Mucosa of stomach (tissue), 1 donor: Measurements from ENCODE around the gene DHX34.
"Not testable (repeated sequence)": the region's sequence is repeated elsewhere in the genome, so short reads cannot be mapped to it uniquely, and the experiment has no call there.

Experiments
- H3K27me3 ChIP-seq: one replicate; pipeline ENCODE4 v1.7.0; 2013; ENCODE audit warnings: mild to moderate bottlenecking, low read length; ENCODE audit not compliant: control insufficient read depth, insufficient read depth
- H3K36me3 ChIP-seq: one replicate; pipeline ENCODE4 v1.7.0; 2013; ENCODE audit warnings: low read length; ENCODE audit not compliant: control insufficient read depth, insufficient read depth
- H3K4me1 ChIP-seq: one replicate; pipeline ENCODE4 v1.7.0; 2013; ENCODE audit warnings: mild to moderate bottlenecking, low read length; ENCODE audit not compliant: control insufficient read depth, insufficient read depth
- H3K4me3 ChIP-seq: one replicate; pipeline ENCODE4 v1.7.0; 2013; ENCODE audit warnings: low read length
- H3K9ac ChIP-seq: one replicate; pipeline ENCODE4 v1.7.0; 2013; ENCODE audit warnings: mild to moderate bottlenecking, low read length, moderate library complexity
- H3K9me3 ChIP-seq: one replicate; pipeline ENCODE4 v1.7.0; 2013; ENCODE audit warnings: mild to moderate bottlenecking, low read length, moderate library complexity; ENCODE audit not compliant: control insufficient read depth
- donor health status: Pancreatic carcinoma.

Gene DHX34

DNA sequence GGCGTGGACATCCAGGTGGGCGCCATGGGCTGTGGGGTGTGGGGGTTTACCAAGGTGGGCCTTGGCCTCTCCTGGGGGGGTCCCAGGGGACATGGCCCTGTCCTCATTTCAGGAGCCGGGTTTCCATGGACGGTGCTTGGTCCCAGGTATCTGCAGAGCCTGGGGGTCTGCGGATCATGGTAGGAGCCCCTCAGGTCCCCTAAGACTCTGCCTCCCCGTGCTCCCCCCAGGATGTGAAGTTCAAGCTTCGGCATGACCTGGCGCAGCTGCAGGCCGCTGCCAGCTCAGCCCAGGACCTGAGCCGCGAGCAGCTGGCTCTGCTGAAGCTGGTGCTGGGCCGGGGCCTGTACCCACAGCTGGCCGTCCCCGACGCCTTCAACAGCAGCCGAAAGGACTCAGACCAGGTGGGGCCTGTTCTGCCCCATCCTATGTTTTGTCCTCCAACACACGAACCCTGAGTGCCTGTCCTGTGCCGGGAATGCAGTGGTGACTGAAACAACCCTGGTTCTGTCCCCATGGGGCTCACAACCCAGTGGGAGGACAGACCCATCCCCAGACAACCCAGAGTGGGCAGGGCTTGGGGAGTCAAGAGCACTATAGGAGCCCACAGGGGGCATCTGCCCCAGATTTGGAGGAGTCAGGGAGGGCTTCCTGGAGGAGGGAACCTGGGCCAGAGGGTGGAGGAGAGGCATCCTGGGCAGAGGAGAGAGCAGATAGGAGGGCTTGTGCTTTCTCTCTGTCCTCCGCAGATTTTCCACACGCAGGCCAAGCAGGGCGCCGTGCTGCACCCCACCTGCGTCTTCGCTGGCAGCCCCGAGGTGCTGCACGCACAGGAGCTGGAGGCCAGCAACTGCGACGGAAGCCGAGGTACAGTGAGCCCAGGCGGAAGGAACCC lies 26.8 kb downstream of the DHX34 start:
- Histone ChIP-seq H3K9me3 (no peaks in the 10 kb centered on the region), H3K9ac (no peak overlapping the region), H3K27me3 (no peaks in the 10 kb centered on the region), H3K4me1 (no peaks in the 10 kb centered on the region), H3K36me3 (peaks cover 30% of the 10 kb centered on the region), H3K4me3 (no peak overlapping the region)

DNA sequence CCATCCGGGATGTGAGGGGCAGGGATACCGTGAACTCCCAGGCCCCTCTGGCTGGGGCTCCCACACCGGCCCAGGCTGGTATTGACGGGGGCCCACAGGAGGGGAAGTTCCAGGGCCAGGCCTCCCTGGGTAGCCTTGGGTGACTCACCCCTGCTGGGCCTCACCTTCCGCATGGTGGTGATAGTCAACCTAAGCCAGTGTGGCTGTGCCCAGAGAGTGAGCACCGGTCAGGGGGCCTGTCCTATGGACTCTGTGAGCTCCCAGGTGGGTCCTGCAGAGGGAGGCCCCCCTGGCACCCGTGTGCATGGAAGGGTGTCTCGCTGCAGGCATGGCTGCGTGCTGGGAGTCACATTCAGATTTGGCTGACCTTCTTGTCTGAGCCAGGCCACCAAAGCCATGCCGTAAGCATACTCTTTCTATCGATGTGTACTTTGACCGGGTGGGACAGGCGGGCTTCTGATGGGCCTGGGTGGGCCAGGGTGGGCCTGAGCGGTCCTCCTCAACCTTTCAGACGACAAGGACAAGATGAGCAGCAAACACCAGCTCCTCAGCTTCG lies 27.6 kb downstream of the DHX34 start:
- Histone ChIP-seq H3K27me3 (no peaks in the 10 kb centered on the region), H3K36me3 (peaks cover 36% of the 10 kb centered on the region), H3K9me3 (no peaks in the 10 kb centered on the region), H3K9ac (no peak overlapping the region), H3K4me3 (no peak overlapping the region), H3K4me1 (no peaks in the 10 kb centered on the region)

DNA sequence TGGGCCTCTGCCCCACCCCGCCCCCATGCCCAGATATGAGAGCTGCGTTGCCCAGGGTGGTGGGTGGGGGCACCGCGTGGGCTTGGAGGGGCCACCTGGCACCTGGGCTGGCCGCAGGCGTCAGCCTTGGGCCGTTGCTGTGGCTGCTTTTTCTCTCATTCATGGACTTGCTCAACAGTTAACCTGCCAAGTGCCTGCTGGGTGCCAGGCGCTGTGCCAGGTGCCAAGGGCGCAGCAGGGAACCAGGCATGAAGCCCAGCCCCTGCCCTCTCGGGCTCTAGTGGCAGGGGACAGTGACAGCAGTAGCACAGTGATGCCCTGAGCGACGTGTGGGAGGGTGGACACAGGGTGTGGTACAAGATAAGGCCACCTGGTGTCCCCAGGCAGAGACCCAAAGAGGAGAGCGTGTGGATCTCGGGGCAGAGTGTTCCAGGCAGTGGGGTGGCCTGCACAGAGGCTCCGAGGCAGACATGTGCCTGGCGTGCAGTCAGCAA lies 28.1 kb downstream of the DHX34 start:
- H3K27me3 ChIP-seq: no peaks in the 10 kb centered on the region
- H3K9me3 ChIP-seq: no peaks in the 10 kb centered on the region
- peaks cover 41% of the 10 kb centered on the region for H3K36me3 ChIP-seq
- H3K9ac ChIP-seq: no peak overlapping the region
- no peaks in the 10 kb centered on the region for H3K4me1 ChIP-seq
- no peak overlapping the region for H3K4me3 ChIP-seq

DNA sequence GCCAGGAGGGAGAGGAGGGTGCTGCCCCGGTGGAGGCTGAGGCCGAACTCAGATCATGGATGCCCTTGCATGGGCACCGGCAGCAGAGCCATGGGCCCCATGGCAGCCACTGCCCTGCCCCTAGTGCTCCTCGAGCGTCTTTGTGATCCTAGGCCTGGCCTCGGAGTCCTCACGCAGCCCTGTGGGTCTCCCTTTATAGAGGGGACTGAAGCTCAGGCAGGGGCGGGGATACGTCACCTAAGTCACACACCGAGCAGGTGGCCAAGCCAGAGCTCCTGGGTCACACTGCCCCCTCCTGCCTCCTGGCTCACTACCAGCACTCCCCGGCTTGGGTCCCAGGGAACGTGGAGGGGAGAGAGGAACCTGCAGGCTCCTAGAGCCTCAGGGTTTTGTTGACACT lies 28.7 kb downstream of the DHX34 start:
- no peak overlapping the region for H3K4me3 ChIP-seq

DNA sequence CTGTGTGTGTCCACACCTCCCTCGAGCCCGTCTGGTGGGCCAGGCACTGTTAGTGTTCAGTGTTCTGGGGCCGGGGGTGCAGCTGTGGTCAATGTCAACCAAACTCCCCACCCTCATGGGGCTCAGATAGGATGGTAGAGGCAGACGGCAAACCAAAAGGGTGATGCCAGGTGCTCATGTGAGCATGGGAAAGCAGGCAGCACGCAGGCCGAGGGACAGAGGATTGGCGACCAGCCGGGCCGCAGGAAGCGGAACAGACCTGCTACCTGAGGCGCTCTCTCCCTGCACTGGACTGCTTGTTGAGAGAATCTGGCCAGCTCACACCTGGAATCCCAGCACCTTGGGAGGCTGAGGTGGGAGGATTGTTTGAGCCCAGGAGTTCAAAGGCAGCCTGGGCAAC lies 29.1 kb downstream of the DHX34 start:
- H3K27me3 ChIP-seq: no peaks in the 10 kb centered on the region
- no peaks in the 10 kb centered on the region for H3K9me3 ChIP-seq
- peaks cover 37% of the 10 kb centered on the region for H3K36me3 ChIP-seq
- no peak overlapping the region for H3K4me3 ChIP-seq
- H3K4me1 ChIP-seq: no peaks in the 10 kb centered on the region
- no peak overlapping the region for H3K9ac ChIP-seq

More for the DNA sequence above, 28.7 kb downstream of the DHX34 start:
- Histone ChIP-seq H3K4me1 (no peaks in the 10 kb centered on the region), H3K9ac (no peak overlapping the region), H3K27me3 (no peaks in the 10 kb centered on the region), H3K36me3 (peaks cover 41% of the 10 kb centered on the region), H3K9me3 (no peaks in the 10 kb centered on the region)

DNA sequence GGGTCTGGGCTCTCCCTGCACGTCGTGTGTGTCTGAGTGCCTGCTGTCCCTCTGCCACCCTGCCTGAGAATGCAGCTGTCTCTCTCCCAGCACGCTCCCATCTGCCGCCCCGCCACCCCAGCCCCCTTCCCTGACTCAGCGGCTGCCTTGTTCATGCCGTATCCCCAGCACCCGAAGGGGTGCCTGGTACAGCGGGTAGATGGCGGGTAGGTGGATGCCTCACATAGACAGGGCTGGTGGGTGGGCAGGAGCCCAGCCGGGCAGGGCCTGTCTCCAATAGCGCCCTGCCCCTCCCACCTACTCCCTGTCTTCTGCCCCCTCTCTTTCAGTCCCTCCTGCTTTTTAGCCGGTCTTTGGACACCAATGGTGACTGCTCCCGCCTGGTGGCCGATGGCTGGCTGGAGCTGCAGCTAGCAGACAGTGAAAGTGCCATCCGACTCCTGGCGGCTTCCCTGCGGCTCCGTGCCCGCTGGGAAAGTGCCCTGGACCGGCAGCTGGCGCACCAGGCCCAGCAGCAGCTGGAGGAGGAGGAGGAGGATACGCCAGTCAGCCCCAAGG lies 30.3 kb downstream of the DHX34 start:
- Histone ChIP-seq H3K36me3 (peaks cover 29% of the 10 kb centered on the region), H3K9me3 (no peaks in the 10 kb centered on the region), H3K4me1 (no peaks in the 10 kb centered on the region), H3K4me3 (no peak overlapping the region), H3K27me3 (no peaks in the 10 kb centered on the region), H3K9ac (no peak overlapping the region)

DNA sequence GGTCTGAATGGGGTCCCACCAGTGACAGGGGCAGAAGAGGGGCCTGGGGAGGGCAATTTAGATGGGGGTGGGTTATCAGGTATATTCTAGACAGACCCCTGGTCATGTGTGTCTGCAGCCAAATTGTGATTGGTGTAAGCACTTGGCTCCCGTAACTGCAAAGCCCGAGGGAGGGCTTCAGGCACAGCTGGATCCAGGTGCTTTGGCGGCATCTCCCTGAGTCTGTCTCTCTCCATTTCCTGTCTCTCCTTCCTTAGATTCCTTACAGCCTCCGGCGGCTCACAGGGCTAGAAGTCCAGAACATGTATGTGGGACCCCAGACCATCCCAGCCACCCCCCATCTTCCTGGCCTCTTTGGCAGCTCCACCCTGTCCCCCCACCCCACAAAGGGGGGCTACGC lies 31.4 kb downstream of the DHX34 start:
- no peaks in the 10 kb centered on the region for H3K4me1 ChIP-seq
- H3K27me3 ChIP-seq: no peaks in the 10 kb centered on the region
- no peak overlapping the region for H3K9ac ChIP-seq
- no peaks in the 10 kb centered on the region for H3K9me3 ChIP-seq
- peaks cover 21% of the 10 kb centered on the region for H3K36me3 ChIP-seq
- no peak overlapping the region for H3K4me3 ChIP-seq

DNA sequence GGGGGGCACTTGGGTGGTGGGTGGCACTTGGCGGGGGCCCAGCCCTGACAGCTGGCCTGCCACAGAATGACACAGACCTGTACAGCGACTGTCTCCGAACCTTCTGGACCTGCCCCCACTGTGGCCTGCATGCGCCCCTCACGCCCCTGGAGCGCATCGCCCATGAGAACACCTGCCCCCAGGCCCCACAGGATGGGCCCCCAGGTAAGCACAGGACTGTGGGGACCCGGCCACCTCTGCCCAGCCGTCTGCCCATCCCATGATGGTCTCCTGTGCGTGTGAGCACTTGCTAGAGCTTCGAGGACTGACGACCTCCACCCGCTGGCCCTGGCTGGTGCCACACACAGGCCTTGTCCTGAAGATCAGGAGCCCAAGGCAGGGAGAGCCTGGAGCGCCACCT lies 32.0 kb downstream of the DHX34 start:
- H3K36me3 ChIP-seq: peaks cover 15% of the 10 kb centered on the region
- H3K4me3 ChIP-seq: no peak overlapping the region
- no peaks in the 10 kb centered on the region for H3K27me3 ChIP-seq
- H3K9ac ChIP-seq: no peak overlapping the region
- H3K9me3 ChIP-seq: no peaks in the 10 kb centered on the region
- no peaks in the 10 kb centered on the region for H3K4me1 ChIP-seq

DNA sequence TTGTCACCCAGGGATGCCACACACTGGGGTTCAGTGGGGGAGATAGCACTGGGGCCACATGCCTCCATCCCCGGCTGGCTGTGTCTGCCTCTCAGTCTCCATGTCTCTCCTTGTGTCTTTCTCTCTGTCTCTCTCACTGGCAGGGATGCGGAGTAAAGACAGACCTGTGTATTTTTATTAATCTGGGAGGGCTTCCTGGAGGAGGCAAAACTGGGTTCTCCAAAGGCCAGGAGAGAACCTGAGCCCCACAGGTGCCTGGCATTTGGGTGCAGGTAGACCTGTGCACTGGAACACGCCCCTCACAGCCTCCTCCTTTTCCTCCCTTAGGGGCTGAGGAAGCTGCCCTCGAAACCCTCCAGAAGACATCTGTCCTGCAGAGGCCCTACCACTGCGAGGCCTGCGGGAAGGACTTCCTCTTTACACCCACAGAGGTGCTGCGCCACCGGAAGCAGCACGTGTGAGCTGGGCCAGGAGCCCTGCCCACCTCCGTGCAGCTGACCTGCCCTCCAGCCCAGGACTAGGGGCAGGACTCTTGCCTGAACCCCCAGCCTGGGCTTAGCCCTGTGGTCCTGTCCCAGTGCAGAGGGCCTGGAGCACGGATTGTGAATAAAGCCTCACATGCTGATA lies 32.7 kb downstream of the DHX34 start:
- no peak overlapping the region for H3K4me3 ChIP-seq
- H3K9me3 ChIP-seq: no peaks in the 10 kb centered on the region
- H3K36me3 ChIP-seq: peaks cover 10% of the 10 kb centered on the region
- no peak overlapping the region for H3K9ac ChIP-seq
- H3K27me3 ChIP-seq: no peaks in the 10 kb centered on the region
- no peaks in the 10 kb centered on the region for H3K4me1 ChIP-seq

DNA sequence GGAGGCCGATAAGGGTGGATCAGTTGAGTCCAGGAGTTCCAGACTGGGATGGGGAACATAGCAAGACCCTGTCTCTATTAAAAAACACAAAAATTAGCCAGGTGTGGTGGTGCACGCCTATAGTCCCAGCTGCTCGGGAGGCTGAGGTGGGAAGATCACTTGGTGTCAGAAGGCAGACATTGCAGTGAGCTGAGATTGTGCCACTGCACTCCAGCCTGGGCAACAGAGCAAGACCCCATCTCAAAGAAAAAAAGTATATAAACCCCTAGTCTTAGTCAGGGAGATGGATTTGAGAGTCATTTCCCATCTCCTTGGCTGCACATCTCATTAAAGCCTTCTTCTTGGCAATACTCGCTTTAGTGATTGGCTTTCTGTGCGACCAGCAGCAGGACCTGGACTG lies 34.8 kb downstream of the DHX34 start:
- H3K9ac ChIP-seq: not testable (repeated sequence)

DNA sequence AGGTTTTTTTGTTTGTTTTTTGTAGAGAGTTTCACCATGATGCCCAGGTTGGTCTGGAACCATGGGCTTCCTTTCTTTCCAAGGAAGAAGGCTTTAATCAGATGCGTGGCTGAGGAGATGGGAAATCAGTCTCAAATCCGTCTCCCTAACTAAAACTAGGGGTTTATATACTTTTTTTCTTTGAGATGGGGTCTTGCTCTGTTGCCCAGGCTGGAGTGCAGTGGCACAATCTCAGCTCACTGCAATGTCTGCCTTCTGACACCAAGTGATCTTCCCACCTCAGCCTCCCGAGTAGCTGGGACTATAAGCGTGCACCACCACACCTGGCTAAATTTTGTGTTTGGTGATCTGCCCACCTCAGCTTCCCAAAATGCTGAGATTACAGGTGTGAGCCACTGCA lies 35.4 kb downstream of the DHX34 start:
- peaks cover 10% of the 10 kb centered on the region for H3K36me3 ChIP-seq
- H3K4me3 ChIP-seq, H3K9ac ChIP-seq, H3K9me3 ChIP-seq, H3K4me1 ChIP-seq, H3K27me3 ChIP-seq: not testable (repeated sequence)

More for the DNA sequence above, 34.8 kb downstream of the DHX34 start:
- H3K9me3 ChIP-seq, H3K4me3 ChIP-seq, H3K4me1 ChIP-seq, H3K27me3 ChIP-seq: not testable (repeated sequence)
- H3K36me3 ChIP-seq: peaks cover 10% of the 10 kb centered on the region

DNA sequence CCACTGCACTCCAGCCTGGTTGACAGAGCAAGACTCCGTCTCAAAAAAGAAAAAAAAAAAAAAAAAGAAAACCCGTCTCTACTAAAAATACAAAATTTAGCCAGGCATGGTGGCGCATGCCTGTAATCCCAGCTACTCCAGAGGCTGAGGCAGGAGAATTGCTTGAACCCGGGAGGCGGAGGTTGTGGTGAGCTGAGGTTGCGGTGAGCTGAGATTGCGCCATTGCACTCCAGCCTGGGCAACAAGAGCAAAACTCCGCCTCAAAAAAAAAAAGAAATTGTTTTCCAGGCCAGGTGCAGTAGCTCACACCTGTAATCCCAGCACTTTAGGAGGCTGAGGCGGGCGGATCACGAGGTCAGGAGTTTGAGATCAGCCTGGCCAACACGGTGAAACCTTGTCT lies 37.5 kb downstream of the DHX34 start:
- not testable (repeated sequence) for H3K27me3 ChIP-seq, H3K9ac ChIP-seq, H3K4me3 ChIP-seq, H3K36me3 ChIP-seq, H3K9me3 ChIP-seq, H3K4me1 ChIP-seq
